RPMI7951 (cell line): Measurements from ENCODE around the gene LYSET. TPM values are rescaled to one million over a fixed set of nuclear protein-coding genes. Genes with fewer than 3 reads are reported as not detected.
A peak's percentile ranks its signal among the peaks of the same experiment; 100 is the strongest.
"Not testable (repeated sequence)": the region's sequence is repeated elsewhere in the genome, so short reads cannot be mapped to it uniquely, and the experiment has no call there.

Source experiments
- DNase-seq: peaks from one replicate; pipeline ENCODE4 v3.0.0-alpha.2; 2012; ENCODE audit warnings: low read depth
- total RNA-seq: library from RNA; depleted of rRNA; stranded (reverse); fragments of >200 nt; shearing (Covaris generic); gene quantifications from 2 replicates; pipeline ENCODE4 v1.2.3, GENCODE V29; 2014

Gene LYSET
- total RNA-seq, 1 experiment from 2014 or later = 15.4 TPM

DNA sequence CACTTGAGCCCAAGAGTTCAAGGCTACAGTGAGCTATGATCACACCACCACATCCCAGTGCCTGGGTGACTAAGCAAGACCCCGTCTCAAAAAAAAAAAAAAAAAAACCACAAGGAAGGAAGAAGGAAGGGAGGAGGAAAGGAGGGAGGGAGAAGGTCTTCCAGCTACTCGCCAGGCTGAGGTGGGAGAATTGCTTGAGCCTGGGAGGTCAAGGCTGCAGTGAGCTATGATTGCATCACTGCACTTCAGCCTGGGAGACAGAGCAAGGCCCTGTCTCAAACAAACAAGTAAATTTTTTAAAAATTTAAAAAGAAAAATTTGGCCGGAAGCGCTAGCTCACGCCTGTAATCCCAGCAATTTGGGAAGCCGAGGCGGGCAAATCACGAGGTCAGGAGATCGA, 16.5 kb upstream of the LYSET start:
- DNase-seq = not testable (repeated sequence)

GRCh38 chr14:93169619-93170018, 15.5 kb upstream of the LYSET start:
- DNase-seq = not testable (repeated sequence)

- not testable (repeated sequence) for DNase-seq
Observed at GRCh38 chr14:93170141-93170540, 15.0 kb upstream of the LYSET start.

DNA sequence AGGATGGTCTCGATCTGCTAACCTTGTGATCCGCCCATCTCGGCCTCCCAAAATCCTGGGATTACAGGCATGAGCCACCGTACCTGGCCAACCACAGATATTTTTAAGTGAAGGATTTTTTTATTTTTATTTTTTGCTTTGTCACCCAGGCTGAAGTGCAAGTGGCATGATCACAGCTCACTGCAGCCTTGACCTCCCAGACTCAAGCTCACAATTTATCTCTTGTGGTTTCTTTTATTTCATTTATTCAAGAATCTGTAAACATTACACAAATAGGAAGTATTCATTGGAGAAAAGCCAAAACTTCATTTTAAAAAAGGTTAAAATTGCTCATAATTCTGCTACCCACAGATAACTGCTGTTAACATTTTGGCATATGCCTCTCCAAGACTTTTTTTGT, 13.7 kb upstream of the LYSET start:
- no peak for DNase-seq

DNA sequence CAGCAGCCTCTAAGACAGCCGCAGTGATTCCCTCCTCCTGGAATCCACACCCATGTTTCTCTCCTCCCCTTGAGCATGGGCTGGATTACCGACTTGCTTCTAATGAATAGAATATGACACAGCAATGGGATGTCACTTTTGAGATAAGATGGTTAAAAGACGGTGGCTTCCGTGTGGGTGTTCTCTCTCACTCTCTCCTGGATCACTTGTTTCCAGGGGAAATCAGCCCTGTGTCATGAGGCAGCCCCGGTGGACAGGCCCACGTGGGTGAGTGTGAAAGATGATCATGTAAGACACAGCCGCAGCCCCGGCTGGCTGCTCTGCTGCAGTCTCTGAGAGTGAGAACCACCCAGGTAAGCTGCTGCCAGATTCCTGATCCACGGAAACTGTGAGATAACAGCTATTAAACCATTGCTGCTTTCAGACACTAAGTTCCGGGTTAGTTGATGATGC, 11.1 kb upstream of the LYSET start:
- no peak for DNase-seq

DNA sequence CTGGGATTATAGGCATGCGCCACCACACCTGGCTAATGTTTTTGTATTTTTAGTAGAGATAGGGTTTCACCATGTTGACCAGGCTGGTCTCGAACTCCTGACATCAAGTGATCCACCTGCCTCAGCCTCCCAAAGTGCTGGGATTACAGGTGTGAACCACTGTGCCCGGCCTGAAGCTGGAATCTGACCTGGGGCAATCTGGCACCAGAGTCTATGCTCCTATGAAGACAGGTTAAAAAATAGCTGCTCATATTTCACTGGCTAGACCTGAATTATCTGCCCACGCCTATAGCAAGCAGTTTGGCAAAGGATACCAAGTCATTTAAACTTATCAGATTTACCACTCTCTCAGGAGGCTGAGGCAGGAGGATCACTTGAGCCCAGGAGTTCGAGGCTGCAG, 10.4 kb upstream of the LYSET start:
- DNase-seq = not testable (repeated sequence)

DNA sequence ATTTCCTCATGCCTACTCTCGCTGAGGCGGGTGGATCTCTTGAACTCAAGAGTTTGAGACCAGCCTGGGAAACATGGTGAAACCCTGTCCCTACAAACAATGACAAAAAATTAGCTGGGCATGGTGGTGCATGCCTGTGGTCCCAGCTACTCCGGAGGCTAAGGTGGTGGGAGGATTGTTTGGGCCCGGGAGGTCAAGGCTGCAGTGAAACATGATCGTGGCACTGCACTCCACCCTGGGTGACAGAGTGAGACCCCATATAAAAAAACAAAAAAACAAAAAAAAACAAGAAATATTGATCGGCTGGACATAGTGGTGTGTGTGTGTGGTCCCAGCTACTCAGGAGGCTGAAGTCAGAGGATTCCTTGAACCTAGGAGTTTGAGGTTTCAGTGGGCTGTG, 9.6 kb upstream of the LYSET start:
- no peak for DNase-seq

DNA sequence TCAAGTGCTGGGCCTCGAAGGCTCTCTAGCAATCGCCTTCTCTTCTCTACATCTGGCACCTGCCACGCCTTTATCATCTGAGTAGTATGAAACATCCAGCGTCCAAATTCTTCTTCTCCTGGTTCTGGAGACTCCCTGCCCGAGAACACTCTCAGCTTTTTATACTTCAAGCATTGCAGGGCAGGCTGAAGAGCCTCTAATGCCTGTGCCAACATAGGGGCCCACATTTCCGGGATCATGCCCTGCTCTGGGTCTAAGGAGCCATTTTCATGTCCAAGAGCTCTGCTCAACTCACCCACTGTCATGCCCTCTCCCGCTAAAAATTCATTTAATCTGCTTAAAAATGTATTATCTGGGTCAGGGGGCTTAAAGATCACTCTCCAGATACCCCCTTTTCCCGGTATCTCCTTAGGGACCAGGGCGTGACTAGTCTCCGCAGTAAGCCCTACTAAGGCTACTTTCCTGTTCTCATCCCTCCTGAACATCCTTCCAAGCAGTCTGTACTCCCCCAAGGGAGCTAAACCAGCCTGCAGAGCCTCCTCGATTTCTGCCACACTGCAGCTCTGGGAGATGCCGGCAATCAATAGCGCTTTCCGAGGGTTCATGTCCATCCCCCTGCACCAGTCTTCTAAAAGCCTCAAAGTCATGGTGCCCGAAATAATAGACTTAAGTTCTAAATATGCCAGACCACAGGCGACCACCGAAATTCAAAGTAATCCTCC, 1.4 kb upstream of the LYSET start:
- no peak for DNase-seq

DNA sequence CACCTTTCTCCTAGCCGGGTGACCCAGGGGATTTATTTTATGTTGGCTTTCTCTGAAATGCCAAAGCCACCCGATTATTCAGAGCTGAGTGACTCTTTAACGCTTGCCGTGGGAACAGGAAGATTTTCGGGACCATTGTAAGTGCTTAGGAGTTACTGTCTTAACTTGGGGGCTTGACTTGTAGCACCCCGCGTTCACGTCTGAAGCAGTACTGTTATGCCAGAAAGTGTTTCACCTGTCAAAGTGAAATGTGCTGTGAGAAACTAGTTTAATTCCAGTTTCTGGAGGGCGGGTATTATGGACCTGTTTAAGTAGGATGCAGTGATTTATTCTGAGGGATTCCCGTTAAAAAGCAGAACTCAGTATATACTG, 218 bp downstream of the LYSET start:
- no peak for DNase-seq

GRCh38 chr14:93186466-93186865, 1.3 kb downstream of the LYSET start:
- no peak for DNase-seq

GRCh38 chr14:93186956-93187355, 1.8 kb downstream of the LYSET start:
- DNase-seq = no peak

DNA sequence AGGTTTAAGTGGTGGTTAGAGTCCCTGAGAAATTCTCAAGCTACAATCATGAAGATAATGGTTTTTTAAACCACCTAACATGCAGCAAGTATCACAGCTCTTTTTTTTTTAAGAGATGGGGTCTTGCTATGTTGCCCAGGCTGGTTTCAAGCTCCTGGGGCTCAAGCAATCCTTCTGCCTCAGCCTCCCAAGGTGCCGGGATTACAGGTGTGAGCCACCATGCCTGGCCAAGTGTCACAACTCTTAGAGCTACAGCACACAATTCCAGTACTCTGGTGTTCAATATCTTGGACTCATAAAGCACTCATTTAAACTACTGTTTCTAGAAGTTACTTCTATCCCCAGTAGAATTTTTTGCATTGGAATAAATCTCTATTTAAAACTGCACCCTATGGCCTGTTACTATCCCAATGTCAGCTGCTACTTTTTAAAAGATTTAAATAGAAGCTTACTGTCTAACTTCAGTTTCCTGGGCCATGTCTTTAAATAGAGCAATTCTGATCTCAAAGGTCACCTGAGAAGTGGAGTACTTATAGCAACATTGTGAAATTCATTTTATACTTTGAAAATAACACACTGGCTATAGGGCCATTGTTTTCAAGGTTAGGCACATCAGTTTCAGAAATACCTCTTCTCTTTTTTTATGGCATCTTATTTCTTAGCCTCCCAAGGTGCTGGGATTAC, 10.3 kb downstream of the LYSET start:
- no peak for DNase-seq

- DNase-seq = no peak
Observed at GRCh38 chr14:93199031-93199430, 13.9 kb downstream of the LYSET start.

DNA sequence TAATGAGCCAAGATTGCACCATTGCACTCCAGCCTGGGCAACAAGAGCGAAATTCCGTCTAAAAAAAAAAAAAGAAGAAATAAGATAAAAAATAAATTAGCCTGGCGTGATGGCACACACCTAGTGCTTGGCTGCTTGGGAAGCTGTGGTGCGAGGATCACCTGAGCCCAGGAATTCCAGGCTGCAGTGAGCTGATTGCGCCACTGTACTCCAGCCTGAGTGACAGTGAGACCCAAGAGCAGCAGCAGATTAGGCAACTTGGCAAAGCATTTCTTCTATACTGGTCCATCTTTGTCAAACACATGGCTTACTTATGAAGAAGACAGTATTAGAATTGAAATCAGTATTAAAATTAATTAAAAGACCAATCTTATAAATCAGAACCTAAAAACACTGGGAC, 15.4 kb downstream of the LYSET start:
- DNase-seq = no peak

DNA sequence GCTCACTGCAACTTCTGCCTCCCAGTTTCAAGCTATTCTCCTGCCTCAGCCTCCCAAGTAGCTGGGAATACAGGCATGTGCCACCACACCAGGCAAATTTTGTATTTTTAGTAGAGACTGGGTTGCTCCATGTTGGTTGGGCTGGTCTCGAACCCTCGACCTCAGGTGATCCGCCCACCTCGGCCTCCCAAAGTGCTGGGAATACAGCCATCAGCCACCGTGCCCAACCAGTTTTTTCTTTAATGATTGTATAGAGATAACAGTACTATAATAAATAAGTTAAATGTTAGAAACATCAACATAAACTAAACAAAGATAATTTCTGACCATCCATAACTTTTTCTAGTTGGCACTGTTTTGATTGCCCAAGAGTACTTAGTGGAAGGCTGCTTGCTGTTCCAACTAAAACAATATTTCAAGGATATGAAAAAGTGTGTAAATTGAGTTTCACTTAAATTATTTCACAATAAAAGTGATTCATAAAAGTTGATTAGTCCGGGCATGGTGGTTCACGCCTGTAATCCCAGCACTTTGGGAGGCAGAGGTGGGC, 16.1 kb downstream of the LYSET start:
- no peak for DNase-seq

GRCh38 chr14:93206793-93207467, 21.8 kb downstream of the LYSET start, which contains the start of the genes GON7 and UBR7:
Gene GON7, minus strand, starts transcription at chr14:93207065. Its CDS starts 28 bp downstream, at chr14:93207037.
Gene UBR7, plus strand, starts transcription at chr14:93207256. Its CDS starts 36 bp downstream, at chr14:93207292.
- peak; percentile 96 for DNase-seq

DNA sequence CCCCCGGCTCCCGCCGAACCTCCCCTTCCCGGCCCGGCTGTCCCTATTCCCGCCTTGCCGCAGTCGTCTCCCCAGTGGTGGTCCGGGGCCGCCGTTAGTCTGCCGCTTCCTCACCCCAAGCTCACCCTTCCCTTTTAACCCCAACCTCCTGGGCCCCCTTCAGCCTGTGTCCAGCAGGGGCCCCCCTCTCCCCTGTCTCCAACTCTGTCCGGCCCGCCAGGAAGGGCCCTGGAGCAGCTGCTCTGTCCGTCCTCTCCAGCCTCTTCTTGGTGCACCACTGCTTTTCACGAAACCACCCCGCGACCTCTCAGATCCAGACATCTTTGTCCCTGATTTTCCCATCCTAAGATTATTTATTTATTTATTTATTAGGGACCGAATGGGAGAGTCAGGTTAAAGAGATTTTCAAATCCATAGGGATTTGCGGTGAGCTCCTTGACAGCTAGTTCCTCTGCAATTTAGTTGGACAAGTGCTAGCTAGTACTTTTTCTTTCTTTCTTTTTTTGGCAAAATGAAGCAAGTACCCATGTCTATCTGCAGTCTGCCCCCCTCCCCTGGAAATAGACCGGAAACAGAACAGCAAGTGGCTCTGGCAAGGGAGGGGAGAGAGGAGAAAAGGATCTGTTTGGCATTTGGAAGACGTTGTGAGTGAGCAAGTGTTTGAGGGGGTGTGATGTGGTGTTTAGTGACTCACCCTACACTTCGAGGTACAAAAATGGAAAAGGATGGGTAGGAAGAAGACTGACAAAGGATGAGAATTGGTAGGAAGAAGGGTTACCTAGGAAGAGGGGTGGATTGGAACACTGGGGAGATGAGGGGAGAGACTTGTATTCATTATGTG, 22.6 kb downstream of the LYSET start:
- peak; percentile 59 for DNase-seq

DNA sequence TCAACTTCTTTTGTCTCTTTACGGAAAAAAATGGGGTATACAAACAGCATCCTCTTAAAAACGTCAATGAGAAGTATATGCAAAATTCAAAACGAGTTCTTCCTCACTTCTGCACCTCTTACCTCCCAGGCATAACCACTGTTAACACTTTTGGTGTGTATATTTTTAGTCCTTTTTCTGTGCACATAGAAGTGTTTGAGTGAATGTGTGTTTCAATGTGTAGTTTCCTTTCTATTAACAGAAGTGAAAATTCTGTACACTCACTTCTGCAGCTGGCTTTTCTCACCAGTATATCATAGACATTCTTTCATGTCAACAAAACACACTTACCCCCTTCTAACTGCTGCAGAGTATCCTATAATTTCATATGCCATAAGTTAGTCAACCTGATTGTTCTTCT, 27.3 kb downstream of the LYSET start:
- no peak for DNase-seq

DNA sequence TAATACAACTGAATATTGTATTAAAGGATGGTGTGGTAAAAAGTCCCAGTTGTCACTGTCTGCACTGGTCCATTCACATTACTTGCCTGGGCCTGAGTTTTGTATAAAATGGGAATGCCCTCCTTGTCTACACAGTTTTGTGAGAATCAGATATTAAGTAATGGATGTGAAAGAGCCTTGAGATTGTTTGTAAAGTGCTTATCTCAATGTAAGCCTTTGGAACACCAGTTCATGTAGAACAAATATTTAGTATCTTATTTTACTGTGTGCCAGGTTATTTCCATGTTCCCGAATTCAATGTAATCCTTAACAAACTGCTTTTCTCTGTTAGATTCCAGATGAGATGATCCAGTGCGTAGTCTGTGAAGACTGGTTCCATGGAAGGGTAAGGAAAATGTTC, 29.5 kb downstream of the LYSET start:
- DNase-seq = no peak

DNA sequence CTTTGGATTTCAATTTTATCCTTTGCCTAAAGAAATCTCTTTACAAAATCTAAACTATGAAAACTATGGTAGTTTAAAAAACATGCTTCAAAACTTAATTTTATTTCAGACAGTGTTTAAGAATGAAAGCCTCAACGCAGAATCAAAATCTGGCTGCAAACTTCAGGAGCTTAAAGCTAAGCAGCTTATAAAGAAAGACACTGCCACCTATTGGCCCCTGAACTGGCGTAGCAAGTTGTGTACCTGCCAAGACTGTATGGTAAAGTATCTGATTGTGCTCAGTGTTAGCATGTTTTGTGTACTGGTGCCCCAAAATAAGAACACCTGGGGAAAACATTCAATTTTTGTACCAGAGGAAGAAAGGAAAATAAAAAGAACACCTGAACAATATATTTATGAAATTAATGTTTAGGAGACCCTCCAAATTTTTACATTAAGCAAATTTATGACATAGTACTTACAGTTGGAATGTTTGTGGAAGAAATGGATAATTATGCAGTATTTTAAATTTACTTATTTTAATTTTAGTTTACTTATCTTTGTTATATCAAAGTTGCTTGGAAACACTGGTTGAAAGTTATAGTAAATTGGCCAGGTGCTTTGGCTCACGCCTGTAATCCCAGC, 34.1 kb downstream of the LYSET start:
- peak; percentile 46 for DNase-seq

- no peak for DNase-seq
Observed at GRCh38 chr14:93220509-93220908, 35.4 kb downstream of the LYSET start.
